ENCODE results near the gene SDR42E2. TPM values are rescaled to one million over a fixed set of nuclear protein-coding genes. Genes with fewer than 3 reads are reported as not detected.

SDR42E2 gene
- total and polyA plus RNA-seq, 4 donors: 0.07 TPM; not detected in 3

DNA sequence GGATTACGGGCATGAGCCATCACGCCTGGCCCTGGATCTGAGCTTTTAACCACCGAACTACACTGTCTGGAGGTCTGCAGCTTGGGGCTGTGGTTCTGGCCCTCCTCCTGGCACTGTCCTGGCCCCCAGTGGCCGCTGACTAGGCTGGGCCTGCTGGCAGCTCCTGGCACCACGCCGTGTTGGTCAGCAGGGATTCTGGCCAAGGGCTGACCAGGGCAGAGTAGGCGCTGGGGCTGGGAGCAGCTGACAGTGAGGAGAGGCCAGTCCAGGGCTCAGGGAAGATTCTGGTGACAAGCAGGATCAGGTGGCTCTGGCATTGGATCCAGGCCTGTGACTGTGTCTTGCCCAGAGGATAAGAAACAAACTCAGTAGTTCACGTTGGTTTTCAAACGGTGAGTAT lies 58.4 kb downstream of the SDR42E2 start:
- H3K4me3 ChIP-seq (ENCODE audit: low read depth in 1 of 3, low read length in 3 of 3): no peak overlapping the region
- peaks cover 2 to 16% (median 7%) of the 10 kb centered on the region in 4 donors for H3K4me1 ChIP-seq (ENCODE audit: control insufficient read depth in 4 of 4, insufficient read depth in 4 of 4, low read length in 3 of 4)
- H3K36me3 ChIP-seq (ENCODE audit: control insufficient read depth in 4 of 4, insufficient read depth in 3 of 4, low read depth in 1 of 4, low read length in 3 of 4): no peaks in the 10 kb centered on the region
- no peaks in the 10 kb centered on the region for H3K27me3 ChIP-seq (ENCODE audit: control insufficient read depth in 4 of 4, insufficient read depth in 4 of 4, low read length in 3 of 4)
- H3K27ac ChIP-seq (ENCODE audit: low read depth in 1 of 2, low read length in 2 of 2): peak overlapping the region; percentile 65 to 80
- 44% methylated on average over 9 of the region's 9 CpGs for WGBS
- H3K9ac ChIP-seq (ENCODE audit: low read depth in 1 of 2, low read length in 2 of 2): peak overlapping the region; percentile 41 to 43
- no peaks in the 10 kb centered on the region for H3K9me3 ChIP-seq (ENCODE audit: control insufficient read depth in 4 of 4, low read length in 3 of 4)
- no peak for DNase-seq (ENCODE audit: low spot score)
- TF ChIP-seq HNF4A (conservative IDR thresholded peaks at IDR 0.05): peak; percentile 42 to 83
- TF ChIP-seq FOXA2 (IDR thresholded peaks at IDR 0.05): no peak
- TF ChIP-seq NR2F2 (IDR thresholded peaks at IDR 0.05): no peak
- TF ChIP-seq TAF1 (conservative IDR thresholded peaks at IDR 0.05): no peak
- TF ChIP-seq SP1 (IDR thresholded peaks at IDR 0.05): peak; percentile 44
- TF ChIP-seq RXRA (IDR thresholded peaks at IDR 0.05): peak; percentile 37 to 71
- peak; percentile 10 to 29 for TF ChIP-seq RAD21 (IDR thresholded peaks at IDR 0.05)
- TF ChIP-seq MAX (IDR thresholded peaks at IDR 0.05): peak; percentile 41
- TF ChIP-seq YY1 (IDR thresholded peaks at IDR 0.05): peak; percentile 56
- TF ChIP-seq, protein P1, sequence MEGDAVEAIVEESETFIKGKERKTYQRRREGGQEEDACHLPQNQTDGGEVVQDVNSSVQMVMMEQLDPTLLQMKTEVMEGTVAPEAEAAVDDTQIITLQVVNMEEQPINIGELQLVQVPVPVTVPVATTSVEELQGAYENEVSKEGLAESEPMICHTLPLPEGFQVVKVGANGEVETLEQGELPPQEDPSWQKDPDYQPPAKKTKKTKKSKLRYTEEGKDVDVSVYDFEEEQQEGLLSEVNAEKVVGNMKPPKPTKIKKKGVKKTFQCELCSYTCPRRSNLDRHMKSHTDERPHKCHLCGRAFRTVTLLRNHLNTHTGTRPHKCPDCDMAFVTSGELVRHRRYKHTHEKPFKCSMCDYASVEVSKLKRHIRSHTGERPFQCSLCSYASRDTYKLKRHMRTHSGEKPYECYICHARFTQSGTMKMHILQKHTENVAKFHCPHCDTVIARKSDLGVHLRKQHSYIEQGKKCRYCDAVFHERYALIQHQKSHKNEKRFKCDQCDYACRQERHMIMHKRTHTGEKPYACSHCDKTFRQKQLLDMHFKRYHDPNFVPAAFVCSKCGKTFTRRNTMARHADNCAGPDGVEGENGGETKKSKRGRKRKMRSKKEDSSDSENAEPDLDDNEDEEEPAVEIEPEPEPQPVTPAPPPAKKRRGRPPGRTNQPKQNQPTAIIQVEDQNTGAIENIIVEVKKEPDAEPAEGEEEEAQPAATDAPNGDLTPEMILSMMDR (IDR thresholded peaks at IDR 0.05; ENCODE audit: low read depth, low read length, missing input control): peak; percentile 17
- TF ChIP-seq EGR1 (IDR thresholded peaks at IDR 0.05; ENCODE audit: low read depth in 2 of 2): no peak
- TF ChIP-seq FOXA1 (IDR thresholded peaks at IDR 0.05): peak; percentile 21

DNA sequence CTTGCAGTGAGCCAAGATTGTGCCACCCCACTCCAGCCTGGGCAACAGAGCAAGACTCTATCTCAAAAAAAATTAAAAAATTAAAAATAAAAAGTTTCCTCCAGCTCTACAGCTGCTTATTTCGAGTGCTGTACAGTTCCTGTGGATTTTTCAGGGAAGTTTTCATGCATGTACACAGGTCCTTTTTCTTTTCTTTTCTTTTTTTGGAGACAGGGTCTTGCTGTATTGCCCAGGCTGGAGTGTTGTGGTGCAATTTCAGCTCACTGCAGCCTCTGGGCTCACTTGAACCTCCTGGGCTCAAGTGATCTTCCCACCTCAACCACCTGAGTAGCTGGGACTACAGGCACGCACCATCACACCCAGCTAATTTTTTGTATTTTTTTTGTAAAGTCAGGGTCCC lies 59.7 kb downstream of the SDR42E2 start:
- no peak overlapping the region for H3K4me3 ChIP-seq (ENCODE audit: low read depth in 1 of 3, low read length in 3 of 3)
- H3K27ac ChIP-seq (ENCODE audit: low read depth in 1 of 2, low read length in 2 of 2): no peak overlapping the region
- H3K9ac ChIP-seq (ENCODE audit: low read depth in 1 of 2, low read length in 2 of 2): no peak overlapping the region
- DNase-seq (ENCODE audit: low spot score): no peak
- H3K9me3 ChIP-seq (ENCODE audit: control insufficient read depth in 4 of 4, low read length in 3 of 4): no peaks in the 10 kb centered on the region
- no peaks in the 10 kb centered on the region for H3K27me3 ChIP-seq (ENCODE audit: control insufficient read depth in 4 of 4, insufficient read depth in 4 of 4, low read length in 3 of 4)
- peaks cover 2 to 20% (median 9%) of the 10 kb centered on the region in 4 donors for H3K4me1 ChIP-seq (ENCODE audit: control insufficient read depth in 4 of 4, insufficient read depth in 4 of 4, low read length in 3 of 4)
- H3K36me3 ChIP-seq (ENCODE audit: control insufficient read depth in 4 of 4, insufficient read depth in 3 of 4, low read depth in 1 of 4, low read length in 3 of 4): no peaks in the 10 kb centered on the region
- TF ChIP-seq MAX (IDR thresholded peaks at IDR 0.05) (no peak), ATF3 (IDR thresholded peaks at IDR 0.05) (no peak), YY1 (IDR thresholded peaks at IDR 0.05) (no peak), FOXA2 (IDR thresholded peaks at IDR 0.05) (no peak), TAF1 (conservative IDR thresholded peaks at IDR 0.05) (no peak), EGR1 (IDR thresholded peaks at IDR 0.05; ENCODE audit: low read depth in 2 of 2) (no peak)
- TF ChIP-seq, protein P2, sequence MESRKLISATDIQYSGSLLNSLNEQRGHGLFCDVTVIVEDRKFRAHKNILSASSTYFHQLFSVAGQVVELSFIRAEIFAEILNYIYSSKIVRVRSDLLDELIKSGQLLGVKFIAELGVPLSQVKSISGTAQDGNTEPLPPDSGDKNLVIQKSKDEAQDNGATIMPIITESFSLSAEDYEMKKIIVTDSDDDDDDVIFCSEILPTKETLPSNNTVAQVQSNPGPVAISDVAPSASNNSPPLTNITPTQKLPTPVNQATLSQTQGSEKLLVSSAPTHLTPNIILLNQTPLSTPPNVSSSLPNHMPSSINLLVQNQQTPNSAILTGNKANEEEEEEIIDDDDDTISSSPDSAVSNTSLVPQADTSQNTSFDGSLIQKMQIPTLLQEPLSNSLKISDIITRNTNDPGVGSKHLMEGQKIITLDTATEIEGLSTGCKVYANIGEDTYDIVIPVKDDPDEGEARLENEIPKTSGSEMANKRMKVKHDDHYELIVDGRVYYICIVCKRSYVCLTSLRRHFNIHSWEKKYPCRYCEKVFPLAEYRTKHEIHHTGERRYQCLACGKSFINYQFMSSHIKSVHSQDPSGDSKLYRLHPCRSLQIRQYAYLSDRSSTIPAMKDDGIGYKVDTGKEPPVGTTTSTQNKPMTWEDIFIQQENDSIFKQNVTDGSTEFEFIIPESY (IDR thresholded peaks at IDR 0.05): no peak
- 97% methylated on average over 2 of the region's 2 CpGs for WGBS

- 98% methylated on average over 1 of the region's 1 CpG for WGBS
- no peak overlapping the region for H3K4me3 ChIP-seq (ENCODE audit: low read depth in 1 of 3, low read length in 3 of 3)
- TF ChIP-seq NR2F2 (IDR thresholded peaks at IDR 0.05) (no peak), SP1 (IDR thresholded peaks at IDR 0.05) (no peak), ATF3 (IDR thresholded peaks at IDR 0.05) (no peak), FOXA1 (IDR thresholded peaks at IDR 0.05) (no peak), FOXA2 (IDR thresholded peaks at IDR 0.05) (no peak)
- TF ChIP-seq, protein P2 (IDR thresholded peaks at IDR 0.05): no peak
- TF ChIP-seq, protein P1 (IDR thresholded peaks at IDR 0.05; ENCODE audit: low read depth, low read length, missing input control): no peak
Observed at GRCh38 chr16:22222998-22223397, 60.7 kb downstream of the SDR42E2 start.

More at GRCh38 chr16:22222998-22223397, 60.7 kb downstream of the SDR42E2 start:
- no peak overlapping the region for H3K27ac ChIP-seq (ENCODE audit: low read depth in 1 of 2, low read length in 2 of 2)
- DNase-seq (ENCODE audit: low spot score): no peak
- H3K4me1 ChIP-seq (ENCODE audit: control insufficient read depth in 4 of 4, insufficient read depth in 4 of 4, low read length in 3 of 4): peaks cover 2 to 20% (median 9%) of the 10 kb centered on the region in 4 donors
- no peaks in the 10 kb centered on the region for H3K9me3 ChIP-seq (ENCODE audit: control insufficient read depth in 4 of 4, low read length in 3 of 4)
- no peak overlapping the region for H3K9ac ChIP-seq (ENCODE audit: low read depth in 1 of 2, low read length in 2 of 2)
- H3K36me3 ChIP-seq (ENCODE audit: control insufficient read depth in 4 of 4, insufficient read depth in 3 of 4, low read depth in 1 of 4, low read length in 3 of 4): no peaks in the 10 kb centered on the region
- no peaks in the 10 kb centered on the region for H3K27me3 ChIP-seq (ENCODE audit: control insufficient read depth in 4 of 4, insufficient read depth in 4 of 4, low read length in 3 of 4)
